H54 (cell line): Measurements from ENCODE around the gene LGALS3.
"Not testable (repeated sequence)": the region's sequence is repeated elsewhere in the genome, so short reads cannot be mapped to it uniquely, and the experiment has no call there.

ENCODE experiments used
- DNase-seq: peaks from one replicate; pipeline ENCODE4 v3.0.0; 2011; ENCODE audit warnings: low spot score, mixed read lengths; ENCODE audit not compliant: insufficient read length
- FAIRE-seq: peaks from 3 replicates; lab custom pipeline; 2011; peaks lifted over from hg19 to GRCh38; lab: Jason Lieb, UNC
- POLR2A ChIP-seq: IDR thresholded peaks from 2 replicates; pipeline ENCODE4 v1.6.1; 2011; ENCODE audit warnings: low read depth, mild to moderate bottlenecking, low read length

Gene LGALS3

GRCh38 chr14:55129086-55129427 is at the start of gene LGALS3:
LGALS3 (plus strand) TSS chr14:55129252; CDS start chr14:55137374, 8,122 bp downstream.
- TF ChIP-seq POLR2A: peak; percentile 76
- DNase-seq (peak; percentile 32), FAIRE-seq (no peak)

- FAIRE-seq, DNase-seq: not testable (repeated sequence)
These were observed 49.1 kb upstream of the LGALS3 start for GRCh38 chr14:55079961-55080360.

- no peak for DNase-seq
- no peak for TF ChIP-seq POLR2A
- no peak for FAIRE-seq
These were observed 44.5 kb upstream of the LGALS3 start for GRCh38 chr14:55084401-55085059.

GRCh38 chr14:55085060-55085660 is 43.9 kb upstream of the LGALS3 start:
- no peak for TF ChIP-seq POLR2A
- FAIRE-seq (no peak), DNase-seq (no peak)

- no peak for TF ChIP-seq POLR2A
- FAIRE-seq: no peak
- no peak for DNase-seq
These were observed 42.1 kb upstream of the LGALS3 start for GRCh38 chr14:55086938-55087337.

- no peak for TF ChIP-seq POLR2A
- FAIRE-seq (no peak), DNase-seq (no peak)
These were observed 40.7 kb upstream of the LGALS3 start for GRCh38 chr14:55088356-55088755.

- DNase-seq (no peak), FAIRE-seq (no peak)
- TF ChIP-seq POLR2A: no peak
These were observed 36.7 kb upstream of the LGALS3 start for GRCh38 chr14:55092341-55092740.

GRCh38 chr14:55094292-55095157 is 34.5 kb upstream of the LGALS3 start:
- no peak for FAIRE-seq
- TF ChIP-seq POLR2A: no peak
- no peak for DNase-seq

- no peak for DNase-seq
- no peak for FAIRE-seq
- TF ChIP-seq POLR2A: no peak
These were observed 31.0 kb upstream of the LGALS3 start for GRCh38 chr14:55097881-55098560.

GRCh38 chr14:55098561-55098898 is 30.5 kb upstream of the LGALS3 start:
- FAIRE-seq (no peak), DNase-seq (no peak)
- no peak for TF ChIP-seq POLR2A

GRCh38 chr14:55099756-55100155 is 29.3 kb upstream of the LGALS3 start:
- FAIRE-seq (no peak), DNase-seq (no peak)
- no peak for TF ChIP-seq POLR2A

GRCh38 chr14:55101698-55102097 is 27.4 kb upstream of the LGALS3 start:
- TF ChIP-seq POLR2A: no peak
- FAIRE-seq (no peak), DNase-seq (no peak)

- peak; percentile 26 for DNase-seq
These were observed 26.9 kb upstream of the LGALS3 start for GRCh38 chr14:55102141-55102621.

GRCh38 chr14:55103005-55103640 is 25.9 kb upstream of the LGALS3 start:
- FAIRE-seq (peak; percentile 85), DNase-seq (peak; percentile 63)
- TF ChIP-seq POLR2A: no peak

More at GRCh38 chr14:55102141-55102621, 26.9 kb upstream of the LGALS3 start:
- FAIRE-seq: peak; percentile 79
- no peak for TF ChIP-seq POLR2A
